SU-DHL-6 (cell line): ENCODE results near the gene PKN1.

ENCODE experiments used
- EZH2phosphoT487 ChIP-seq: fragments of 200-600 bp; sonication (generic), shearing (Covaris generic); conservative IDR thresholded peaks from 2 replicates; pipeline ENCODE4 v1.6.1; 2018; ENCODE audit warnings: mild to moderate bottlenecking, antibody characterized with exemption, low read length, moderate library complexity, mixed read lengths
- TF ChIP-seq, protein P1 (sequence below): fragments of 200-600 bp; sonication (generic); IDR thresholded peaks from one replicate; pipeline ENCODE4 v1.5.1; 2017; ENCODE audit warnings: antibody characterized with exemption, mild to moderate bottlenecking, low read length, moderate library complexity; ENCODE audit not compliant: insufficient read depth, poor library complexity, severe bottlenecking

- TF ChIP-seq, protein P1, sequence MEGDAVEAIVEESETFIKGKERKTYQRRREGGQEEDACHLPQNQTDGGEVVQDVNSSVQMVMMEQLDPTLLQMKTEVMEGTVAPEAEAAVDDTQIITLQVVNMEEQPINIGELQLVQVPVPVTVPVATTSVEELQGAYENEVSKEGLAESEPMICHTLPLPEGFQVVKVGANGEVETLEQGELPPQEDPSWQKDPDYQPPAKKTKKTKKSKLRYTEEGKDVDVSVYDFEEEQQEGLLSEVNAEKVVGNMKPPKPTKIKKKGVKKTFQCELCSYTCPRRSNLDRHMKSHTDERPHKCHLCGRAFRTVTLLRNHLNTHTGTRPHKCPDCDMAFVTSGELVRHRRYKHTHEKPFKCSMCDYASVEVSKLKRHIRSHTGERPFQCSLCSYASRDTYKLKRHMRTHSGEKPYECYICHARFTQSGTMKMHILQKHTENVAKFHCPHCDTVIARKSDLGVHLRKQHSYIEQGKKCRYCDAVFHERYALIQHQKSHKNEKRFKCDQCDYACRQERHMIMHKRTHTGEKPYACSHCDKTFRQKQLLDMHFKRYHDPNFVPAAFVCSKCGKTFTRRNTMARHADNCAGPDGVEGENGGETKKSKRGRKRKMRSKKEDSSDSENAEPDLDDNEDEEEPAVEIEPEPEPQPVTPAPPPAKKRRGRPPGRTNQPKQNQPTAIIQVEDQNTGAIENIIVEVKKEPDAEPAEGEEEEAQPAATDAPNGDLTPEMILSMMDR: no peak
- TF ChIP-seq EZH2phosphoT487: no peak
Measured at GRCh38 chr19:14440049-14440448, 6.9 kb downstream of the PKN1 start.
